KG1 (cell line): Measurements from ENCODE around the gene MRPL36.

Source experiments
- DNase-seq: peaks from one replicate; lab custom pipeline; 2025; lab: John Stamatoyannopoulos, UW

The MRPL36 gene

GRCh38 chr5:1749346-1750124 lies 50.1 kb downstream of the MRPL36 start:
- no peak for DNase-seq

DNA sequence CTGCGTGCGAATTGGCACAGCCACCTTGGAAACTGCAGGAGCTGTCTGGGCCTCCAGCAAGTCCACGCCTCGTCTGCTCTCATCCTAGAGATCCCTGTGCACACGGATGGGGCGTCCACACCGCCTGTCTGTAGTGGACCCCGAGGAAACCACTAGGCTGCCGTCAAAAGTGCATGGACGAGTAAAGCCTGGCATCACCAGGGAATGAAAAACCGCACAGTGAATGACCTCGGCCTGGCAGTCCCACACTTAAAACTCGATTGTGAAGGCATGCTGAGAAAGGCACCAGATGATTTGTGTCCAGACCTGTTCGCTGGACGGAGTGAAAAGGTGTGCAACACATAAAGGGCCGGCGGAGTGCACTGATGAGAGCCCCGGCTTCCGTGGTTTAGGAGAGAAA lies 50.8 kb downstream of the MRPL36 start:
- DNase-seq: no peak
